Esophagus muscularis mucosa (tissue), 4 donors: ENCODE results near the gene GRIN3B.

Experiments
- EP300 ChIP-seq: sonication (generic); formaldehyde crosslinking; IDR thresholded peaks from one replicate; pipeline ENCODE4 v1.6.1; 2017; ENCODE audit warnings: antibody characterized with exemption
- POLR2A ChIP-seq: fragments of 450-650 bp; IDR thresholded peaks from one replicate; pipeline ENCODE4 v1.6.1; 2017; ENCODE audit warnings: antibody characterized with exemption, moderate library complexity, mild to moderate bottlenecking, low read depth
- POLR2AphosphoS5 ChIP-seq, 2 donors: sonication (generic); formaldehyde crosslinking; IDR thresholded peaks; one replicate each; pipeline ENCODE4 v1.6.1; 2017; ENCODE audit warnings: antibody characterized with exemption in 2 of 2
- TF ChIP-seq, protein P1 (sequence below), 3 experiments: fragments of 200-600 bp in 2 of 3; fragments of 450-650 bp in 1 of 3; sonication (generic) in 2 of 3; IDR thresholded peaks; one replicate each; pipeline ENCODE4 v1.5.1; 2017 to 2019; ENCODE audit warnings: antibody characterized with exemption in 3 of 3, mild to moderate bottlenecking in 2 of 3, moderate library complexity in 1 of 3

DNA sequence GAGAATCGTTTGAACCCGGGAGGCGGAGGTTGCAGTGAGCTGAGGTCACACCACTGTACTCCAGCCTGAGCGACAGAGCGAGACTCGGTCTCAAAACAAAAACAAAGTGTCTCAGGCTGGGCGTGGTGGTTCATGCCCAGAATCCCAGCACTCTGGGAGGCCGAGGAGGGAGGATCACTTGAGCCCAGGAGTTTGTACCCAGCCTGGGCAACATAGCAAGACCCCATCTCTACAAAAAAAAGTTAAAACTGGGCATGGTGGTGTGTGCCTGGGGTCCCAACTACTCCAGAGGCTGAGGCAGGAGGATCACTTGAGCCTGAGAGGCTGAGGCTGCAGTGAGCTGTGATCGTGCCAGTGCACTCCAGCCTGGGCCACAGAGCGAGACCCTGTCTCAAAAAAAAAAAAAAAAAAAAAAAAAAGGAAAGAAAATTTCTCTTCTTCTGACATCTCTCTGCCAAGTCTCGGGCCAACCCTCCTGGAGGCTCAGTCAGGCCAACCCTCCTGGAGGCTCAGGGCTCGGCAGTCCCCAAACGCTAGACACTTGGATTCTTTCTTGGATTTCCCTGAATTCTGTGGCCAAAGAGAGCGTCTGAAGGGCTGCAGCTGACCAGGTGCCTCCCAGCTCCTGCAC, 48.1 kb upstream of the GRIN3B start:
- TF ChIP-seq POLR2AphosphoS5 (IDR thresholded peaks at IDR 0.05), result no peak
- TF ChIP-seq, protein P1, sequence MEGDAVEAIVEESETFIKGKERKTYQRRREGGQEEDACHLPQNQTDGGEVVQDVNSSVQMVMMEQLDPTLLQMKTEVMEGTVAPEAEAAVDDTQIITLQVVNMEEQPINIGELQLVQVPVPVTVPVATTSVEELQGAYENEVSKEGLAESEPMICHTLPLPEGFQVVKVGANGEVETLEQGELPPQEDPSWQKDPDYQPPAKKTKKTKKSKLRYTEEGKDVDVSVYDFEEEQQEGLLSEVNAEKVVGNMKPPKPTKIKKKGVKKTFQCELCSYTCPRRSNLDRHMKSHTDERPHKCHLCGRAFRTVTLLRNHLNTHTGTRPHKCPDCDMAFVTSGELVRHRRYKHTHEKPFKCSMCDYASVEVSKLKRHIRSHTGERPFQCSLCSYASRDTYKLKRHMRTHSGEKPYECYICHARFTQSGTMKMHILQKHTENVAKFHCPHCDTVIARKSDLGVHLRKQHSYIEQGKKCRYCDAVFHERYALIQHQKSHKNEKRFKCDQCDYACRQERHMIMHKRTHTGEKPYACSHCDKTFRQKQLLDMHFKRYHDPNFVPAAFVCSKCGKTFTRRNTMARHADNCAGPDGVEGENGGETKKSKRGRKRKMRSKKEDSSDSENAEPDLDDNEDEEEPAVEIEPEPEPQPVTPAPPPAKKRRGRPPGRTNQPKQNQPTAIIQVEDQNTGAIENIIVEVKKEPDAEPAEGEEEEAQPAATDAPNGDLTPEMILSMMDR (IDR thresholded peaks at IDR 0.05), result no peak
- TF ChIP-seq POLR2A, result no peak
- TF ChIP-seq EP300, result no peak
